Midbrain (tissue), 1 donor: ENCODE data around the gene JAKMIP2.

ENCODE experiments used
- DNase-seq: peaks from one replicate; lab custom pipeline; 2025; lab: John Stamatoyannopoulos, UW

The JAKMIP2 gene

DNA sequence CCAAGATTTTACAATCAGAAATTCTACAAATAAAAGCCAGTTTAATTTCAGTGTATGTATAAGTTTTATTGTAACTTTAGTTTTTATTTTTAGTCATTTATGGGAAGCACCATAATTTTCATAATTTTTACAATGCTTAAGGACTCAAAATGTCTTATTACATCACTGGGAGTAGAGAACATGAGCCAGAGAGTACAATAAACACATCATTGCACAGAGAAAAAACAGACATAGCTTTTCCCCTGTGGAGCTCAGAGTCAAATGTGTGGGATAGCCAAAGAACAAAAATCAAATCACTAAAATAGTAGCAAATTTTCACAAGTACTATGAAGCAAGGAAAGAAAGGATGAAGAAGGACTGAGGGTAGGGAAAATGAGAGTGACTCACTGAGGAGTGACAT, 5.5 kb upstream of the JAKMIP2 start:
- DNase-seq, result no peak

DNA sequence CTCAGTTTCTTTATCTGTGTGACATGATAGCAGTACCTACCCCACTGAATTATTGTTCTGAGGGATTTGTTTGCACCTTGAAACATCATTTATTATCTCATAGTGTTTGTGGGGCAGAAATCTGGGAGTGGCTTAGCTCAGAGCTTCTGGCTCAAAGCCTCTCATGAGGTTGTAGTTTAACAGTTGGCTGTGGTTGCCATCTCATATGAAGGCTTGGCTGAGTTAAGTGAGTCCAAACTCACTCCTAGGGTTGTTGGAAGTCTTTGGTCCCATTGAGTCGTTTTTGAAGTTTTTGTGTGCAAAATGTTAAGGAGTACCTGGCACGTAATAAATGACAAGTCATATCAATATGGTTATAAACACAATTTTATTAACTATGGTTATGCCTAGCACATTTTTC, 3.6 kb upstream of the JAKMIP2 start:
- no peak for DNase-seq

DNA sequence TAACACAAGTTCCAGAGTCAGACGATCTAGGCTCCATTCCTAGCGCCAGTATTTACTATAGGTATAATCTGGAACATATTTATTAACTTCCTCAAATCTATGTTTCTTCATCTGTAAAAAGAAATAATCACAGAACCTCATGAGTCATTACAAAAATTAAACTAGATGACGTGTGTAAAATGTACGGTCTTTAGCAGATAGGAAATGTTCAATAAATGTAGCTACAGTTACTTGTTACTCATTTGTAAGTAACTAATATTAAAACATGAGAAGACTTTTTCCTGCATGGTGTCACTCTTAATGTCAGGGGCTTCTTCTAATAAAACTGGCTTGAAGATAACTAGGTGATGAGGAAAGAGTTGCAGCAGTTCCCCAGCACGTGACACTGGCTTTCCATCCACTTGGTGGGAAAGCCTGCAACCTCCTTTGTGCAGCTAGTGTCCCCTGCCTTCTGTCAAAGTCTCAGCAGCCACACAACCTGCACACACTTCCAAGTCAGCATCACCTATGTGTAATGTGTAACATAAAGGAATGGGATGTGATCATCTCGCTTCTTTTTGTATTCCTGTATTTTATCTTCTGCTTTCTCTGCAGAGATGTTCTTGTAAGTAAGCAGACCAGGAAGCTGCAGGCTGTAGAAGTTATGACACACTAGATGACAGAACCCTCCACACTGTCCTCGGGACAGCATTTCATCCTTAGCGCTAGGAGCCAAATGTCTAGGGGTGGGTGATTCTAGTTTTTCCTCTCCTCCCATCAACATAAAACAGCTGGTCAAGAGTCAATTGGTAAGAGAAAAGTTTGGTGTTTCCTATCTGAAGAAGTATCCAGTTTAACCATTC, 1.8 kb upstream of the JAKMIP2 start:
- no peak for DNase-seq

DNA sequence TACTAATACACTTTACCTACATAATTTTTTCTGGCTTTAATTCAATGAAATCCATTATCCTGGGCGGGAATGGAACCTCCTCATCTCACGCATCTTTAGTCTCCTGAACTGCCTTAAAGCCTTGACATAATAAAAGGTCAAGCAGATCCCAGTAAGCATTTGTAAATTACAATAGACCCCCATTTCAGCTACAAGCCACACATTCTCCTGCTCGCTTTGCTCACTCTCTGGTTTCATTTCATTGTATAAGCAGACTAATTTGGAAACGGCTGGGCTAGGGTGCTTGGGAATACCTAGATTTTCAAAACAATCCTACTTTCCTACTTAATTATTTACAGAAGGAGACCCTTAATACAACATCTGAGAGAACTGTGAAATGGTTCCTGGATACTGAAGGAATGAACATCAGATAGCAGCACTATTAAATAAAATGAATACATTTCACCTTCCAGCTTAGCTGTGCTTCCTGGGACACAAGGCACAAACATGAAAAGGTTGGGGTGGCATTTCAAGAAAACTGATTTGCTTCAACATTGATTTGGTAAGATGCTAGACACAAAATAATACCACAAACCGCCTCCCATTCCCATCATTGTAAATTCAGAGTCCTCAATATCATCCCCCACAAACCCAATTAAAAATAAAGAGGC, 1.5 kb downstream of the JAKMIP2 start:
- peak; percentile 37 for DNase-seq

DNA sequence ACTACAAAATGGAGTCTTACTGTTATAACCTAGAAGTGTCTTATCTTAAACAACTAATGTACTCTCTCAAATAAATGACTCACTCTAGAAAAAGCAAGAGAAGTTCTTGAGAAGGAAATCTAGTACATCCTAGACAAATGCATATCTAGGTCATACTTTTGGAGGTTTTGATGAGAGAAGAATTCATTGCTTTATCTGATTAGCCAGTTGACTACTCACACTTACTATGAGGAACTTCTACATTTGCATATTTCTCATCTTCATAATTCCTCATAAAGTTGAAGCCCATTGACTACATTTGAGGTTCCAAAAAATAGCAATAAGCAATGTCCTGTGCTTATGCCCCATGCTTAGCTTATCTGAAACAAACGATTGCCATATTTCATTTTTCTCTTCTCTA, 2.8 kb downstream of the JAKMIP2 start:
- DNase-seq, result no peak

DNA sequence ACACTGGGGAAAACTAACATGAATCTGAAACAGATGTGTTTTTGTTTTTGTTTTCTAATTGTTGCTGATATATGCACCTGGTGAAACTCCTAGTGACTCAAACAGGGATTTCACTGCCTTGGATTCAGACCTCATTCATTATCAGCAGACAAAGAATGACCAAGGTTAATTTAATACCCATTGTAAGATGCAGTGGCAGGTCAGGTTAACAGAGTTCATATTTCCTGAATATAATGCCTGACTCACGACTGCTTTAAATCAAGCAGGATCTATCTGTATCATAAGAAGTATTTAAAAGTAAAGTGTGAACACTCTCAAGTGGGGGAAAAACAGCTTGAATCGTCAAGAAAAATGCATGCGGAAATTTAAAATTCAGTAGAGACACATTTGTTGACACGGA, 5.5 kb downstream of the JAKMIP2 start:
- no peak for DNase-seq

DNA sequence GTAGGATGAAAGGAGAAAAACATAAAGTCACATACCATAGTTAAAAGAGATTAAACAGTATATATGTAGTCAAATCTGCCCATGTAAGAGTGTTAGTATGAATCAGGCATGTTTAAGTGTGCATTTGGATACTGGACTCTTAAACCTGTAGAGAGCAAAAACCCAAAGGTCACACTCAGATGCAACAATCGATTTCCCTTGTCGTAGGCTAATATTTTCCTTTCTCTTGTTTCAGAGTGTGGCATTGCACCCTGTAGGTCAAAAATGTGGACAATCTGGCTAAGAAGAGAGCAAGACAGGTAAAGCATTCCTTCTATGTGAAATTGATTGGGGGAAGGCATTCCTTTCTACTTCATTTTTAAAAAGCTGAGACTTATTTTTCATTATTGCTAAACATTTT, 8.9 kb downstream of the JAKMIP2 start:
- DNase-seq, result no peak

DNA sequence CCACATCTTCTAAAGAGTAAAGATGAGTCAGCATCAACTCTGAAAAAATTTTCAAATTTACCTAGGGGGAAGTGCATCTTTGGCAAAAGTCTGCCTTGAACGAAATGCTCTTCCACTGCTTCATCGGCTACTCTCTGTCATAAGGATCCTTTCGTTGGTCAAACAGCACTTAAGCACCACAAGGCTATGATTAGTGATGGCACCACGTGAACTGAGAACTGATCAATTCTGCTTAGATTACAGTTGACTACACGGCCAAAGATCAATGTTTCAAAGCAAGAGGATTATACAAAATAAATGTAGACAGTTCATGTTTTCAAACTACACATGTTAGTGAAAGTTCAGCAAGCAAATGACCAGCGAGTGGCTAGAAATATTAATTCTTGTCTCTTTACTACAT, 9.4 kb downstream of the JAKMIP2 start:
- no peak for DNase-seq

DNA sequence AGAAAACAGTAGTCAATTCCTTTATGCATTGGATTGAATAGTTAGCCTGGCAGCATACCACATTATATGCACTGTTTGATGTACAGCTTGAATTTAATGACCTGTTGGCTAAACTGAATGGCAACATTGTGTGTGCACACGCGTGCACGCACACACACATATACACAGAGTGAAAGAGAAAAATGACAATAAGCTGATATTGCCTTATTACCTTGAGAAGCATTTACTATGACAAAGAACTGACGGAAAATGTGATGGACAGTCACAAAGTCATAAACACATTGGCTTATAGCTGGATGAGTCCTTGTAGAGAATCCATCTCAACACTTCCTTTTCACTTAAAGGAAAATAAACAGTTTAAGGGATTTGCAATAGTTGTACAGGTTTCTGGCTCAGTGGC, 15.5 kb downstream of the JAKMIP2 start:
- DNase-seq, result no peak

DNA sequence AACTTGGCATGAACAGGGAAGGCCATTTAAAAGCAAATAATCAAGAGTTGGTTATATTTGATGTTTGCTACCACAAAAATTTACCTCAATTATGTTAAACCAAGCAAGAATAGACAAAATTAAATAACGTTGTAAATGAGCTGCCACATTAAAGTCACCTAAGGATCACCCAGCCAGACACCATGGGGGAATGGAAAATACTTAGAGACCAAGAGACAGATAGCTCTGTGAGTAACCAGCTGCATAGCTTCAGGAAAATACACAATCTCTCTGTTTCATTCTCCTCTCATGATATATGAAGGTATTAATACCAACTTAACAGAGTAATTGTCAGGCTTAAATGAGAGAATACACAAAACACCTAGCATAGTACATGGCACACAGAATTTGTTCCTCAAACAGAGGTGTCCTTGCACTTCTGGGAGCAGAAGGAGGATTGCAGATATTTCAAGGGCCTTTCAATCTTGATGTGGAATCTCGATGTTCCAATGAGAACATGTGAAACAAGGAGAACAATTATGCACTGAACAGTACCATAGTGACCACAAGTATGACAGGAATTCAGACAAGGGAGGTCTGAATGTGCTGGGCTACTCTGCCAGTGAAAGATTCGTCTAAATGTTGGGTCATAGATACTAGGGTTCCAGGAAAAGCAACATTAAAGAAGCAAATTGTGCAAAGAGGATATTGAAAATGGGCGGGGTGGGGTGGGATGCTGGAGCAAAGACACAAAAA, 18.6 kb downstream of the JAKMIP2 start:
- DNase-seq, result no peak

DNA sequence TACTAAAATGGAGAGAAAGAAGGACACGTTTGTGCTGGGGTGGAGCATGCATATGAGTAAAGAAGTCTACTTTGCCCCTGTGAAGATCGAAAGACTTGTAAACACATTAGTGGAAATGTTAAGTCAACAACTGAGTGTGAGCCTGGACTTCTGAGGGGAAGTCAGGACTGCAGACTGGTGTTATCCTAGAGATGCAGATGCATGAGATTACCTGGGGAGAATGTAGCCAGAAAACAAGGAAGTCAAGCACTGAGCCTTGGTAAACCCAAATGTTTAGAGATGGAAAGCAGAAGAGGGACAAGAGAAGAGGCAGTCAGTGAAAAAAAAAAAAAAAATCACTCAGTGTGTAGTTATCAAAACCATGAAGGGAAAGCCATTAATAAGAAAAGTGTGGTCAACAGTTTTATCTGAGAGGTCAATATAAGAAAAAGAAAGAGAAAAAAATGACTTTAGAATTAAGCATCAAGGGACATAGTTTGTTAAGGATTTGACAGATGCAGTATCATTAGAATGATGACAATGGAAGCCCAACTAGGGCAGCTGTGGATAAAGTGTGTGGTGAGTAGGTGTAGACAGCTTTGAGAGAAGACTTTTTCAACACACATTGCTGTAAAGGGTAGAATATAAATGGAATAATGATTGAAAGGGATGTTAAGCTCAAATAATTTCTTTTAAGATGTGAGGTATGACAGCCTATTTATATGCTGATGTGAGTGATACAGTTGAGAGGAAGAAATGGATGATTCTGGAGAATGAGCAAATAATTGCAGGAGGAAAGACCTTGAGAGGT, 22.2 kb downstream of the JAKMIP2 start:
- DNase-seq, result no peak

DNA sequence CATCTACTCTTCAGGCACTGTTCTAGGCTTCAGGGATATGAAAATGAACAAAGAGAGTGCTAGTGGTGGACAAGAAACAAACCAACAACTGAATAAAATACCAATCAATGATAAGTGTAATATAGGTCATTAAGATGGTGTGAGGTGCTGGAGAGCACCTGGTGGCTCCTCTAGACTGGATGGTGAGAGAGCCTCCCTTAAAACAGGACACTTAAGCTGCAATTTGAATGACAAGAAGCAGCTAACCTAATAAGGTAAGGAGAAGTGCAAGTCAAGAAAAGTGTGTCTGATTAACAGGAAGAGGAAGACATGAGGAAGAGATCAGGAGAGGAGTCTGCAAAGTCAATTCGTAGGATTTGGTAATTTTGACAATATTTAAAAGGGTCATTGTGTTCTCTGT, 23.1 kb downstream of the JAKMIP2 start:
- no peak for DNase-seq

DNA sequence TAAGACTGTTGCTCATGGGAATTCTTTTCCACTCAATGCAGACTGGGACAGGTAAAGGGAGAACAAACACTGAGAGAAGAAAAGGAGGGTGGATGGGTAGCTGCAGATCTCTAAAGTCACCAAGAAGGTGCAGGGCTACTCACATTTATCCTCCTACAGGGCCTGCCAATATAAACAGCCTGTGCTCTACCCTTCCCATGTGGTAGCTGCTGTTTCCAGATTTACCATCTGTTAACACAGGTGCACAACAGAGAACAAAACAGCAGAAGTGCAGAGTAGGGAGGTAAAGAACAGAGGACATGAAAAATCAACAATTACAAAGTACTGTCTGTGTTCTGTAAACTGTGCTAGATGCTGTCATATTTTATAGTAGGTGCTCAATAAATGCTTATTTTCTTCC, 26.0 kb downstream of the JAKMIP2 start:
- no peak for DNase-seq

DNA sequence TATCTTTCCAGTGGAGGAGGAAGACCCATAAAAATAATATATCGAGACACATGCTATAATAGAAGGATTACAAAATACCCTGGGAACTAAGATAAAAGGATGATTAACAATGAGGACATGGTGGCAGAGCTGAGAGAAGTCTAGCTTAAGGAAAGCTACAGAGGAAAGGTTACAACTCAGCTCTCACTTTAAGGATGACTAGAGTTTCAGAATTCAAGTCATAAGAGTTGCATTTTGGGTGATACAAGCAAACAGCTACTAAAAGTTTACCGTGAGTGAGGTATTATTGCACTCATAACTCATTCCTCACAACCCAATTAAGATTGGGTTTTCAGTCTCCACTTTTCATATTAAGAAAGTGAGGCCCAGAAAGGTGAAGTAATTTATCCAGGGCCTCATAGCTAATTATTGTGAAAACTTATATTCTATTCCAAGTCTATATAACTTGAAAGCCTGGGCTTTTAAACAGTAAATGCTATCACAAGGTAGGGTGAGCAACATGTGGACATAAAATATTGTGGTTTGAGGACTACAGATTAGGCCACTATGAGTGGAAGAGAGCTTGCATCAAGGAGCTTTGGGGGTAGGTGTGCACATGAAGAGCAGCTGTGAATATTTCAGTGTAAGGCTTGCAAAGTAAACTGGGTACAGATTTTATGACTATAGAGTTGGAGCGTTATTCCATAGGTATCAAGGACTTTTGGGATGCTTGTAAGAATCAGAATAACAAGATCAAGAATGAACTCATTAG, 28.0 kb downstream of the JAKMIP2 start:
- no peak for DNase-seq

DNA sequence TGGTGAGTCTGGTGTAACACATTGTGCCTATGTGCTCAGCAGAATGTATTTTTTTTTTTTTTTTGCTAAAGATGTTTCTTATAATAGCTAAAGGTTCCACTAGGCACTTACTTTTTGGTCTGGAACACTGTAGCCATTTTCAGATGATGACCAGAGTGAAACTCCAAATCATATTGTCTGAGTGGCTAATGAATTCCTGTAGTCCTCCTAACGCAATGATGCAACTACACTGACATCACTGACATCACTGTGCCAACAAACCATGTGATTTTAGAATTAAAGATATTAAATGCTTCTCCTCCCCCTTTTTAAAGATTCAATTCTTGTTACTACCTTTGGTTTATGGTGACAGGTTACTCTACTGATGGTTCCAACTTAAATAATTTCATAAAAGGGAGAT, 28.8 kb downstream of the JAKMIP2 start:
- DNase-seq, result no peak

DNA sequence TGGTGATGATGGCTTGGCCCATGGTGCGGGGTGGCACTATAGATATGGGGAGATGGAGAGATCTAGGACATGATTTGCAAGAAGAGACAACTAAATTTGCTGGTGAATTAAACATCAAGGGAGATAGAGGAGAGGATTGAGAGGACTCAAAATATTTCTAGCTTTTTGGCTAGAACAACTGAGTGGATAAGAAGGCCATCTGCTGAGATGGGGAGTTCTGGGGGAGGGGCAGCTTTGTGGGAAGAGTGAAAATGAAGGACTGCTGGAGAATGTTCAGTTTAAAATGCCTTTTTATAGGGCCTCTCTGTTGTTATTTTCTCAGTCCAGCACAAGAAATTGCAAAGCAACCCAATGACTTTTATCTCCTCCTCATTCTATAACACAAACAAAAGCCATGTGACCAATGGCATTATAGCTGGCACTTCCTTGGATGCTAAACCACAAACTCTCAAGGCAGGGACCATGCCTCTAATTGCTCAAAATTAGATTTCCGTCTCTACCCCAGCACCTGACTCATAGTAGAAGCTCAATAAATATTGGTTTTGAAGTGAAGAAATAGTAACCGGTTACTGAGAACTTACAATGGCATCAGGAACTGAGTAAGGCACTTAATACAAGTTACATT, 29.8 kb downstream of the JAKMIP2 start:
- no peak for DNase-seq

DNA sequence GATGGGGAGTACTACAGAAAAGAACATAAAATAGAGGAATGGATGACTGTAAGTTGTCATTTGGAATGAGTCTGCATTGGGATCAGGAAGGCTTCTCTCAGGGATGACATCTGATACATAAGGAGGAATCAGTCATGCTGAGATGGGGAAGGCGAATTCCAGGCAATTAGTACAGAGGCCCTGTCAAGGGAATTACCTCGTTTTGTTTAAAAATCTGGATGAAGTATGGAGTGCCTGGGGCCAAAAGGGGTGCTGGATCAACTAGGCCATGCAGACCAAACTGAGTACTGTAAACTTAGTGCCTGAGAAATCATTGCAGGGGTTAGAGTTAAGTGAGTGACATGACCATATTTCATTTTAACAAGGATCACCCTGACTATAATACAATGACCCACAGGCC, 30.5 kb downstream of the JAKMIP2 start:
- no peak for DNase-seq

DNA sequence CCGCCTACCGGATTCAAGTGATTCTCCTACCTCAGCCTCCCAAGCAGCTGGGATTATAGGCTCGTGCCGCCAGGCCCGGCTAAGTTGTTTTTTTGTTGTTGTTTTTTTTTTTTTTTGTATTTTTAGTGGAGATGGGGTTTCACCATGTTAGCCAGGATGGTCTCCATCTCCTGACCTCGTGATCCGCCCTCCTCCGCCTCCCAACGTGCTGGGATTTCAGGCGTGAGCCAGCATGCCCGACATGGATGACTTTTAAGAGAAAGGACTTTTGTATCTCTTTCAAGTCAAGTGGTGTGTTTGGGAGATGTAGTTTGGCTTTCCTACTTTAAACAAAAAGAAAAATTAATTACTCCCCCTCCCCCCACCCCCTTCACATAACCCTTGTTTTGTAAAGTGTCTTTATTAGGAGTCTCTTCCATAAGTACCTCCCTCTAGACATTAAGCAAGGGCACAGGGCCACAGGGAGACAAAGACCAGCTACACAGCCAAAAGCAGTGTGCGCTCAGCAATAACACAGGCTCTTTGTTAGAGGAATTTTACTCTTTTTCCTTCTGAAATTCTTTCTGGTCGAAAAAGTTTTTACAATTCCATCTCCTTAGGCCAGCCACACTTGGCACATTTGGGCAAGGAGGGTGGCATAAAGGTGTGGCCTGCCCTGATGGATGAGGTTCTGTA, 31.2 kb downstream of the JAKMIP2 start:
- peak; percentile 63 for DNase-seq

DNA sequence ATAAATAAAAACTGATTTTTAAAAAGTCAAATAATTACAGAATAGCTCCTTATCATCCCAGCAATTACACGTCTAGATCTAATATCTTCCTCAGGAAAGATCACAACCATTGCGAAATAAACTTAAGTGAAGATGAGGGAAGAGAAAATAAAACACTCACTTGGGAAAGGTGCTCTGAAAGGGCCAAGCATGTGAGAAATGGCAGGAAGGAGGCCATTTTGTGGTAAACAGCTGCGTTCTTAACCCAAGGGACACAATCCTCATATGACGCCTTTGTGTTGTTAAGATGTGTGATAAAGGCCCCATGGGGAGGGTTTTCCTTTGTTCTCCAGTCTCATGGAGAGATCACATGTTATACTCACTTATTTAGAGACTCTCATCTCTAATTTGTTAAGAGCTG, 32.5 kb downstream of the JAKMIP2 start:
- DNase-seq, result no peak

DNA sequence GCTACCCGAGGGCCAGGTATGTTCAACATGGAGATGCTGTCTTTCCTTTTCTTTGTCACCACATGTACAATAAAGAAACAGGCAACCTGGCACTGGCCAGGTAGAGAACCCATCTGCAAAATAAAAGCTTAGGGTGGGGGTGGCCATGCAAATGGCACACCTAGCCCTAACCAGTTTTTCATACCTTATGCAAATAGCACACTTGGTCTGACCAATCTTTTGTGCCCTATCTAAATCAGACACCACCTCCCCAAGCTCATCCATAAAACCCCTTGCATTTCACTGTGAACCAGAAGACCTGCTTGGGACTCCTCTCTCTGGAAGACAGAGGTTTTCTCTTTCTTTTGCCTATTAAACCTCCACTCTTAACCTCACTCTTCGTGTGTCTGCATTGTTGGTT, 33.9 kb downstream of the JAKMIP2 start:
- DNase-seq, result no peak
